ENCODE measurements around the gene VMP1. TPM values are rescaled to one million over a fixed set of nuclear protein-coding genes. Genes with fewer than 3 reads are reported as not detected.

VMP1 gene
- total and polyA plus RNA-seq, 4 donors: 46.4 to 118 (median 71.6) TPM

GRCh38 chr17:59870482-59870881 lies 163.0 kb downstream of the VMP1 start:
- WGBS: 92% methylated on average over 8 of the region's 8 CpGs
- H3K36me3 ChIP-seq (ENCODE audit: control insufficient read depth in 4 of 4, insufficient read depth in 3 of 4, low read depth in 1 of 4, low read length in 3 of 4): peaks cover 3 to 14% (median 6%) of the 10 kb centered on the region in 4 donors
- no peaks in the 10 kb centered on the region for H3K9me3 ChIP-seq (ENCODE audit: control insufficient read depth in 4 of 4, low read length in 3 of 4)
- H3K9ac ChIP-seq (ENCODE audit: low read depth in 1 of 2, low read length in 2 of 2): no peak overlapping the region
- H3K4me3 ChIP-seq (ENCODE audit: low read depth in 1 of 3, low read length in 3 of 3): no peak overlapping the region
- H3K27ac ChIP-seq (ENCODE audit: low read depth in 1 of 2, low read length in 2 of 2): no peak overlapping the region
- TF ChIP-seq GABPA (IDR thresholded peaks at IDR 0.05 in 1 of 2, conservative IDR thresholded peaks at IDR 0.05 in 1 of 2) (no peak), NR2F2 (IDR thresholded peaks at IDR 0.05) (no peak), SP1 (IDR thresholded peaks at IDR 0.05) (no peak), CTCF (IDR thresholded peaks at IDR 0.05; ENCODE audit: low read depth, low read length, missing input control) (no peak), MAX (IDR thresholded peaks at IDR 0.05) (no peak), YY1 (IDR thresholded peaks at IDR 0.05) (no peak), ZBTB33 (IDR thresholded peaks at IDR 0.05) (no peak), REST (IDR thresholded peaks at IDR 0.05) (no peak), RXRA (IDR thresholded peaks at IDR 0.05) (no peak), HNF4A (conservative IDR thresholded peaks at IDR 0.05) (no peak), FOXA1 (IDR thresholded peaks at IDR 0.05) (no peak), FOXA2 (IDR thresholded peaks at IDR 0.05) (no peak), TAF1 (conservative IDR thresholded peaks at IDR 0.05) (no peak), HNF4G (IDR thresholded peaks at IDR 0.05) (no peak), RAD21 (IDR thresholded peaks at IDR 0.05) (no peak), JUND (IDR thresholded peaks at IDR 0.05) (no peak), EGR1 (IDR thresholded peaks at IDR 0.05; ENCODE audit: low read depth in 2 of 2) (no peak), ATF3 (IDR thresholded peaks at IDR 0.05) (no peak)
- no peaks in the 10 kb centered on the region for H3K27me3 ChIP-seq (ENCODE audit: control insufficient read depth in 4 of 4, insufficient read depth in 4 of 4, low read length in 3 of 4)
- no peaks in the 10 kb centered on the region for H3K4me1 ChIP-seq (ENCODE audit: control insufficient read depth in 4 of 4, insufficient read depth in 4 of 4, low read length in 3 of 4)
- DNase-seq (ENCODE audit: low spot score): no peak

Data from liver (tissue), 9 donors.